Right renal cortex interstitium (tissue), 3 donors: ENCODE results near the gene ANKRD18B. TPM values are rescaled to one million over a fixed set of nuclear protein-coding genes. Genes with fewer than 3 reads are reported as not detected.
"Not testable (repeated sequence)": the region's sequence is repeated elsewhere in the genome, so short reads cannot be mapped to it uniquely, and the experiment has no call there.

Experiments used
- DNase-seq, 3 donors: peaks; one replicate each; pipeline ENCODE4 v3.0.0-alpha.2; 2013; ENCODE audit warnings: low read depth in 3 of 3, low spot score in 2 of 3
- polyA plus RNA-seq, 3 donors: library from polyadenylated mRNA; unstranded; fragments of 120-200 nt; gene quantifications; one replicate each; pipeline ENCODE4 v1.2.1, GENCODE V29; 2013; ENCODE audit not compliant: insufficient read length in 3 of 3

ANKRD18B gene
- polyA plus RNA-seq, 3 donors: 0.69 to 1.5 (median 1.3) TPM

DNA sequence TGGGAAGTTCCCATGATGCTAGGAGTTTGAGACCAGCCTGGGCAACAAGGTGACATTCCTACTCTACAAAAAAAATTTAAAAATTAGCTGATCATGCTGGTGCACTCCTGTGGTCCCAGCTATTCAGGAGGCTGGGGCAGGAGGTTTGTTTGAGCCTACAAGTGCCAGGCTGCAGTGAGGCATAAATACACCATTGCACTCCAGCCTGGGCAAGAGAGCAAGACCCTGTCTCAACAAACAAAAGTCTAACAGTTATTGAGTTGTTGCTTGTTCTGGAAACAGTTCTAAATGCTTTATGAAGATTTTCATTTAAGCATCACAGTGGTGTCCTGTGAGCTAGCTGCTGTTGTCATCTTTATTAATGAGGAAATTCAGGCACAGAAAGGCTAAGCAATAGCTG is 4.0 kb downstream of the ANKRD18B start:
- not testable (repeated sequence) for DNase-seq

DNA sequence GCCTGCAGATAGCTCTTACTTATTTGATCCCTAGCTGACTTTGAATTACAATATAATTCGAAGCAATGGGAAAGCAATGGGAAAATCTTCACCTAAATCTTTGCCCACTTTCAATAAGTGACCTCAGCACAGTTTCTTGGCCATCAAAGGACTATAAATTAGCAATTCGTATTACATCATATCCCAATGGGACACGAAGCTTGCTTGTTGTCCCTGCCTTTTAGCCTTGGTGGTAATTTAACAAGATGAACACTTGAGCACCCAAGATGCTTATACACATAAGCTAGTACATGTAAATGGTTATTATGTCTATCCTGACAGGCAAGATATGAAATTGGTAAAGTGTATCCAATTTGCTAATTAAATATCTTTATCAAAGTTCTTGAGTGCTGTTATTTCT is 9.9 kb downstream of the ANKRD18B start:
- not testable (repeated sequence) for DNase-seq

DNA sequence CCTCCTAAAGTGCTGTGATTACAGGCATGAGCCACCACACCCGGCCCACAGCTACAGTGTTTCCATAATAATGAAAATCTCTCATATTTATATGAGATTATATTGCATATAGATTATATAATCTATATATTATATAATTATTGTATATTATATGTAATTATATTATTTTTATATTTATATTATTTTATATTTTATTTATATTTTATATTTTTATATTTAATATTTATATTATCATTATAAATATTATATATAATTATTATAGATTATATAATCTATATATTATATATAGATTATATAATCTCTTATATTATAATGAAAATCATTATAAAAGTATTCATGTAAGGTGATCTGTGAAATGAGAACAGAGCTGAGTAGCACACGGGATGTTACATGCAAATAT is 11.5 kb downstream of the ANKRD18B start:
- DNase-seq: no peak

DNA sequence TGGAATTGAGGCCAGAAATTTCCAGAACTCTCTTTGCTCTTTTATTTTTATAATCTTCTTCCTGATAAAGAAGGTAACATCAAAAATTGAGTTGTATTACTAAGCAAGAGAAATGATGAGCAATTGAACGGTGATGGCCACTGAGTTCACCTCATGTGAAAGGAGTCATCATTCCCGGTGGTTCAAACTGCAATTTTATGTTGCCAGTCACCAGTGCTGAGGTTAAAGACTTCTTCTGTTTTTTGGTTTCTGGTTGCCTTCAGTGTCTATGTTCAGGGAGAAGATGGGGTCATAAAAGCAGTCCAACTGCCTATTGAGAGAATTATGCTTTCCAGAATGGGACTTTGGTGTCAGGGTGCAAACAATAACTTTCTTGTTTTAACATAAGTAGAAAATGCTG is 19.4 kb downstream of the ANKRD18B start:
- DNase-seq: not testable (repeated sequence)

- DNase-seq: not testable (repeated sequence)
Observed at GRCh38 chr9:33545715-33546114, 21.7 kb downstream of the ANKRD18B start.

DNA sequence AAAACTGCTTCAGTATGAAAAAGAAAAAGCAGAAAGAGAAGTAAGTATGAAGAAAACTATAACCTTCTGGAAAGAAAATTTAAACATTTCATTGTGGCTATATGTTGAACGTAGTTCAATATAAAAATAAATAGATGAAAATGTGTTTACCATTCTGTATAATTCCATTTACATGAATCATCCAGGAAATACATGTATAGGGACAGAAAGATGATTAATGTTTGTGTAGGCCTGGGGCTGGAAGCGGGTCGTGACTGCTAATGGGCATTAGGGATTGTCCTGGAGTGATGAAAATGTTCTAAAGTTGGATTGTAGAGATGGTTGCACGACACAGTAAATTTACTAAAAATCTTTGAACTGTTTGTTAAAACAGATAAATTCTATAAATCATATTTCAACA is 24.8 kb downstream of the ANKRD18B start:
- not testable (repeated sequence) for DNase-seq

DNA sequence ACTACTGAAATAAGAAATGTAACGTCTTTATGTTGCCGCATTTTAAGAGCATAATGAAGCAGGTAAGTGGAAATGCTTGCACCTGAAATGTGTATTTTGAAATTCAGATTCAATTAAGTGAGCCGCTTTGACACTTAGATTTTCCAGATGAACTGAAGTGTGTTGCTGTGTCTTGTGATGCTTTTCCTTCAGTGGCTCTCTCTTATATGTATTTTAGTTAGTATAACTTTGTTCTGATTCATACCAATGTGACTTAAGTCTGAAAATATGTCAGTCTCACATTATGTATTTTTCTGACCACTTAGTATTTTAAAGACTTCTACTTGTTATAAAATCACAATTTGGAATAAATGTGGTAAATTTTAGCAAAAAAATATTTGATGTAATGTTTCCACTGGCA is 25.4 kb downstream of the ANKRD18B start:
- not testable (repeated sequence) for DNase-seq

- DNase-seq: not testable (repeated sequence)
Observed at GRCh38 chr9:33551183-33551582, 27.1 kb downstream of the ANKRD18B start.

DNA sequence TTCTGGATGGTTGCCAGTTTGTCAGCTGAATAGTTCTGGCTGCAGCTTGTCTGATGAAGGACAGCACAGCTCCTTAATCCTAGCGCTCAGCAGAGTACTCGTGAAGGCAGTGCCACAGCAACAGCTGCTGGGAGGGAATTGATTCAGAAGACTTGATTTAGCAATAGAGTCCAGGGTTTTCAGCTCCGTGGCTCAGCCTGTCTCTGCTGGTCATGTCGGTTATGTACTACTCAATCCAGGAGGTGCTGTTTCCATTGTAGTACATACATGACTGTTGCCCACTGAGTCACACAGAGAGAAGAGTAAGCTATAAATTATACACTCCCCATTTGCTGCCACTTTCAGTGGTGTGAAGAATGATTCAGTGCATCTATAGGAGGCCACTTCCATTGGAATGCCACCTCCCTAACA is 28.3 kb downstream of the ANKRD18B start:
- DNase-seq: not testable (repeated sequence)

- not testable (repeated sequence) for DNase-seq
Observed at GRCh38 chr9:33560217-33560616, 36.2 kb downstream of the ANKRD18B start.

DNA sequence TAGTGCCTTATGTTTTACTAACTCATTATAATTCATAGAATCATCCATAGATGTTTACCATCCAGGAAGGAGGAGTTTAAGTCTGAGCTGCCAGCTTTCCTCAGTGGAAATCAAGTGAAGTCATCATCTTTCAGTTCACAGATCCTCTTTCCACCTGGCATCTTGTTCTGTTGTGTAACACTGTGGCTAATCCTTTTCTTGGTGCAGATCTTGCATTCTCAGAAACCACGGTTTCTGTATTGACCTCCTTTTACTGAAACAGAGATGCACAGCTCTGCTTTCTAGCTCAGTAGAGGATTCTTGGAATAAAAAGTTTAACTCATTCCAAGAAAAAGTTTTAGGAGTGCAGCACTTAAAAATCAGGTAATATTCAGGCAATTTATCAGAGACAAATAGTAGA is 38.1 kb downstream of the ANKRD18B start:
- DNase-seq: not testable (repeated sequence)

GRCh38 chr9:33567776-33568175 is 43.7 kb downstream of the ANKRD18B start:
- DNase-seq: not testable (repeated sequence)

- not testable (repeated sequence) for DNase-seq
Observed at GRCh38 chr9:33577786-33578185, 53.7 kb downstream of the ANKRD18B start.

- DNase-seq: not testable (repeated sequence)
Observed at GRCh38 chr9:33579996-33580395, 55.9 kb downstream of the ANKRD18B start.

DNA sequence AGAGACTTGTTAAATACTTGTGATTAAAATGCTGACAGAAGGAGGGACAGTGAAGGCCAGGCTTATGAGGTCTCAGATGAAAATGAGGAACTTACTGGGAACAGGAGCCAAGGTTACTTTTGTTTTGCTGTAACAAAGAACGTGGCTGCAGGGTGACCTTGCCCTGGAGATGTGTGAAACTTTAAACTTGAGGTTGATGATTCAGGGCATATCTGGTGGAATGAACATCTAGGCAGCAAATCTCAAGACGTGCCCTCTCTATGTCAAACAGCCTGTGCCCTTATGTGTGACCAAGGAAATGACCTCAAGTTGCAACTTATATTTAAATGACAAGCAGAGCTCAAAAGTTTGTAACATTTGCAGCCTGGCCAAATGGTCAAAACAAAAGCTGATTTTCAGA is 58.6 kb downstream of the ANKRD18B start:
- DNase-seq: not testable (repeated sequence)

DNA sequence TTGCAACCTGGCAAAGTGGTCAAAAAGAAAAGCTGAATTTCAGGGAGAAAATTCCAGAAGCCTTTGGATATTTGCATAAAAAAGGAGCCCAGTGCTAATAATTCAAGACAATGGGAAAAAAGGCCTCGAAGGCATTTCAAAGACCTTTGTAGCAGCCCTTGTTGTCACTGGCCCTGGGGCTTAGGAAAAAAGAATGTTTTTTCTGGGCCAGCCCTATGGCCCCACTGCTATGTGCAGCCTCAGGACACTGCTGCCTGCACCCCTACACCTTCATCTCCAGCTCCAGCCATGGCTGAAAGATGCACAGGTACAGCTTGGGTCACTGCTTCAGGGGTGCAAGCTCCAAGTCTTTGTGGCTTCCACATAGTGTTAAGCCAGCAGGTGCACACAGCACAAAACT is 62.1 kb downstream of the ANKRD18B start:
- not testable (repeated sequence) for DNase-seq

GRCh38 chr9:33587799-33588198 is 63.7 kb downstream of the ANKRD18B start:
- not testable (repeated sequence) for DNase-seq

DNA sequence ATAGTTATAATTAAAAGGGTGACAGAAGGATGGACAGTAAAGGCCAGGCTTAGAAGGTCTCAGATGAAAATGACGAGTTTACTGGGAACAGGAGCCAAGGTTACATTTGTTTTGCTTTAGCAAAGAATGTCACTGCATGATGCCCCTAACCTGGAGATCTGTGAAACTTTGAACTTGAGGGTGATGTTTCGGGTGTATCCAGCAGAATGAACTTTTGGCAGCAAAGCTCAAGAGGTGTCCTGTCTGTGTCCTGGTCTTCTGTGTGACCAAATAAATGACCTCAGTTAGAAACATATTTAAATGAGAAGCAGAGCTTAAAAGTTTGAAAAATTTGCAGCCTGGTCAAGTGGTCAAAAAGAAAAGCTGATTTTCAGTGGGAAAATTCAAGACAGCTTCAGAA is 64.8 kb downstream of the ANKRD18B start:
- DNase-seq: not testable (repeated sequence)

DNA sequence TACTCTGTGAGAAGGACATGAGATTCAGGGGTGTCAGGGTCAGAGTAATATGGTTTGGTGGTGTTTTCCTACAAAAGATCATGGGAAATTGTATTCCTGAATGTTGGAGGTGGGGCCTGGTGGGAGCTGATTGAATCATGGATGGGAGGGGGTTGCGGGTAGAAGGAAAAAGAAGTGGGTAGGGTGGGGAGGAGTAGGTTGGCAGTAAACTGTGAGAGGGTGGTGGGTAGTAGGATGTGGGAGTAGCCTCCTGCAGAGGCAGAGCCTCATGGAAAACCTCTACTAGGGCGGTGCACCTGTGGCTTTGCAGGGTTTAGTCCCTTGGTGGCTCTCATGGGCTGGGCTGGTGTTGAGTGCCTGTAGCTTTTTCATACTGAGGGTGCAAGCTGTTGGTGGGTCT is 66.8 kb downstream of the ANKRD18B start:
- not testable (repeated sequence) for DNase-seq

DNA sequence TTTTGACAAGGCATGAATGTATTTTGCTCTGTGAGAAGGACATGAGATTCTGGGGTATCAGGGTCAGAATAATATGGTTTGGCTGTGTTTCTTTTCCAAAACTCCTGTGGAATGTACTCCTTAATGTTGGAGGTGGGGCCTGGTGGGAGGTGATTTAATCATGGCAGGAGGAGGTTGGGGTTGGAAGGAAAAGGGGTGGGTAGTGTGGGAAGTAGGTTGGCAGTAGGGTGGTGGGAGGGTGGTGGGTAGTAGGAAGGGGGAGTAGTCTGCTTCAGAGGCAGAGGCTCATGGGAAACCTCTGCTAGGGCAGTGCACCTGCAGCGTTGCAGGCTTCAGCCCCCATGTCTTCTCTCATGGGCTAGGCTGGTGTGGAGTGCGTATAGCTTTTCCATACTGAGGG is 72.9 kb downstream of the ANKRD18B start:
- not testable (repeated sequence) for DNase-seq

- not testable (repeated sequence) for DNase-seq
Observed at GRCh38 chr9:33597386-33597785, 73.3 kb downstream of the ANKRD18B start.

GRCh38 chr9:33598796-33599379 is 74.8 kb downstream of the ANKRD18B start:
- DNase-seq: not testable (repeated sequence)

DNA sequence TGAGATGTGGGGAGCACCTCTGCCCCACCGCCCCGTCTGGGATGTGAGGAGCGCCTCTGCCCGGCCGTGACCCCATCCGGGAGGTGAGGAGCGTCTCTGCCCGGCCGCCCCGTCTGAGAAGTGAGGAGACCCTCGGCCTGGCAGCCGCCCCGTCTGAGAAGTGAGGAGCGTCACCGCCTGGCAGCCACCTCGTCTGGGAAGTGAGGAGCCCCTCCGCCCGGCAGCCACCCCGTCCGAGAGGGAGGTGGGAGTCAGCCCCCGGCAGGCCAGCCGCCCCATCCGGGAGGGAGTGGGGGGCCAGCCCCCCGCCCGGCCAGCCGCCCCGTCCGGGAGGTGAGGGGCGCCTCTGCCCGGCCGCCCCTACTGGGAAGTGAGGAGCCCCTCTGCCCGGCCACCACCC is 76.9 kb downstream of the ANKRD18B start:
- DNase-seq: not testable (repeated sequence)
